HG03135 (cell line): ENCODE measurements around the gene FRMD8.
A peak's percentile ranks its signal among the peaks of the same experiment; 100 is the strongest.
"Not testable (repeated sequence)": the region's sequence is repeated elsewhere in the genome, so short reads cannot be mapped to it uniquely, and the experiment has no call there.

Source experiments
- ATAC-seq: cut with Tn5 transposase; IDR thresholded peaks from one replicate; pipeline ENCODE4 v1.9.1; 2021; ENCODE audit warnings: mild to moderate bottlenecking, moderate library complexity; ENCODE audit not compliant: unreplicated experiment

The FRMD8 gene

GRCh38 chr11:65448418-65449105 is 62.1 kb downstream of the FRMD8 start:
- no peak for ATAC-seq

- not testable (repeated sequence) for ATAC-seq
Measured at GRCh38 chr11:65451301-65451700, 64.9 kb downstream of the FRMD8 start.

- not testable (repeated sequence) for ATAC-seq
Measured at GRCh38 chr11:65452259-65452658, 65.8 kb downstream of the FRMD8 start.

GRCh38 chr11:65452806-65453490 is 66.5 kb downstream of the FRMD8 start:
- no peak for ATAC-seq

- no peak for ATAC-seq
Measured at GRCh38 chr11:65454311-65454695, 67.9 kb downstream of the FRMD8 start.

- peak; percentile 90 for ATAC-seq
Measured at GRCh38 chr11:65454696-65455456, 68.4 kb downstream of the FRMD8 start.

GRCh38 chr11:65456418-65456817 is 70.0 kb downstream of the FRMD8 start:
- no peak for ATAC-seq

GRCh38 chr11:65459552-65459951 is 73.1 kb downstream of the FRMD8 start:
- ATAC-seq = no peak
